ENCODE data around the gene NIPBL.
"Not testable (repeated sequence)": the region's sequence is repeated elsewhere in the genome, so short reads cannot be mapped to it uniquely, and the experiment has no call there.

The NIPBL gene

GRCh38 chr5:36876299-36876964 is at the start of gene NIPBL:
TSS of gene NIPBL (plus strand) at chr5:36876769. CDS start at chr5:36953697, 76,928 bp downstream.
- peak; percentile 97 for DNase-seq

- no peak for DNase-seq
Observed at GRCh38 chr5:36832274-36832673, 44.3 kb upstream of the NIPBL start.

GRCh38 chr5:36836831-36837230 is 39.7 kb upstream of the NIPBL start:
- DNase-seq = no peak

GRCh38 chr5:36839489-36840476 is 36.8 kb upstream of the NIPBL start:
- no peak for DNase-seq

- DNase-seq = no peak
Observed at GRCh38 chr5:36841677-36842076, 34.9 kb upstream of the NIPBL start.

GRCh38 chr5:36842087-36842486 is 34.5 kb upstream of the NIPBL start:
- no peak for DNase-seq

- DNase-seq = no peak
Observed at GRCh38 chr5:36844305-36844704, 32.3 kb upstream of the NIPBL start.

GRCh38 chr5:36848545-36848944 is 28.0 kb upstream of the NIPBL start:
- DNase-seq = not testable (repeated sequence)

GRCh38 chr5:36852903-36853302 is 23.7 kb upstream of the NIPBL start:
- DNase-seq = not testable (repeated sequence)

GRCh38 chr5:36854402-36855140 is 22.0 kb upstream of the NIPBL start:
- no peak for DNase-seq

- no peak for DNase-seq
Observed at GRCh38 chr5:36855141-36855495, 21.5 kb upstream of the NIPBL start.

GRCh38 chr5:36861871-36862270 is 14.7 kb upstream of the NIPBL start:
- DNase-seq = no peak

GRCh38 chr5:36870399-36871040 is 6.0 kb upstream of the NIPBL start:
- DNase-seq = peak; percentile 60

- no peak for DNase-seq
Observed at GRCh38 chr5:36874465-36874864, 2.1 kb upstream of the NIPBL start.

- peak; percentile 57 for DNase-seq
Observed at GRCh38 chr5:36875051-36875789, 1.3 kb upstream of the NIPBL start.

- peak; percentile 79 for DNase-seq
Observed at GRCh38 chr5:36875790-36876298, 725 bp upstream of the NIPBL start.

- DNase-seq = peak; percentile 72
Observed at GRCh38 chr5:36876965-36877666, 547 bp downstream of the NIPBL start.

GRCh38 chr5:36877667-36878391 is 1.3 kb downstream of the NIPBL start:
- peak; percentile 29 for DNase-seq

- DNase-seq = no peak
Observed at GRCh38 chr5:36878392-36879082, 2.0 kb downstream of the NIPBL start.

All from NCI-H2171 (cell line).